ENCODE data around the gene YBEY.

GRCh38 chr21:46299167-46299566 is 13.0 kb downstream of the YBEY start:
- TF ChIP-seq CTCF (IDR thresholded peaks at IDR 0.05; ENCODE audit: borderline replicate concordance, extremely low read depth, low read length, poor library complexity, severe bottlenecking) (no peak), EZH2 (IDR thresholded peaks at IDR 0.05; ENCODE audit: borderline replicate concordance, low read depth, low read length, severe bottlenecking) (no peak)
